KMS-11 (cell line): ENCODE results near the gene LY6G6D.

ENCODE experiments used
- H2AFZ ChIP-seq: fragments of 200-600 bp; sonication (generic); 2 replicates; pipeline ENCODE4 v1.6.1; 2016; ENCODE audit warnings: antibody characterized with exemption, mixed run types, low read depth
- H3K27ac ChIP-seq: fragments of 200-600 bp; sonication (generic); 2 replicates; pipeline ENCODE4 v1.6.1; 2016; ENCODE audit warnings: mild to moderate bottlenecking, mixed run types
- H3K27me3 ChIP-seq: fragments of 200-600 bp; sonication (generic); 2 replicates; pipeline ENCODE4 v1.6.1; 2017; ENCODE audit warnings: mild to moderate bottlenecking, low read depth, mixed run types, moderate library complexity; ENCODE audit not compliant: insufficient read depth
- H3K36me3 ChIP-seq: fragments of 200-600 bp; sonication (generic); 2 replicates; pipeline ENCODE4 v1.6.1; 2017; ENCODE audit warnings: mild to moderate bottlenecking, mixed run types; ENCODE audit not compliant: insufficient read depth
- H3K4me1 ChIP-seq: fragments of 200-600 bp; sonication (generic); 2 replicates; pipeline ENCODE4 v1.6.1; 2016; ENCODE audit warnings: mild to moderate bottlenecking, low read depth, mixed run types; ENCODE audit not compliant: poor library complexity, severe bottlenecking
- H3K4me2 ChIP-seq: fragments of 200-600 bp; sonication (generic); 2 replicates; pipeline ENCODE4 v1.7.0; 2016; ENCODE audit warnings: mild to moderate bottlenecking, mixed run types
- H3K4me3 ChIP-seq: fragments of 200-600 bp; sonication (generic); IDR thresholded peaks from 2 replicates; pipeline ENCODE4 v1.6.1; 2017; ENCODE audit warnings: low read depth, low read length, mixed read lengths; ENCODE audit not compliant: insufficient read depth
- H3K79me2 ChIP-seq: fragments of 200-600 bp; sonication (generic); 2 replicates; pipeline ENCODE4 v1.6.1; 2016; ENCODE audit warnings: low read depth, mixed run types; ENCODE audit not compliant: insufficient read depth
- H3K9ac ChIP-seq: fragments of 200-600 bp; sonication (generic); 2 replicates; pipeline ENCODE4 v1.6.1; 2016; ENCODE audit warnings: mild to moderate bottlenecking, mixed run types
- H4K20me1 ChIP-seq: fragments of 200-600 bp; sonication (generic); 2 replicates; pipeline ENCODE4 v1.6.1; 2016; ENCODE audit warnings: mild to moderate bottlenecking, mixed run types; ENCODE audit not compliant: insufficient read depth
- TF ChIP-seq, protein P1 (sequence below): fragments of 200-600 bp; sonication (generic); conservative IDR thresholded peaks from 2 replicates; pipeline ENCODE4 v1.6.1; 2017; ENCODE audit warnings: low read depth, mild to moderate bottlenecking, antibody characterized with exemption, low read length, moderate library complexity, mixed read lengths

The LY6G6D gene

DNA sequence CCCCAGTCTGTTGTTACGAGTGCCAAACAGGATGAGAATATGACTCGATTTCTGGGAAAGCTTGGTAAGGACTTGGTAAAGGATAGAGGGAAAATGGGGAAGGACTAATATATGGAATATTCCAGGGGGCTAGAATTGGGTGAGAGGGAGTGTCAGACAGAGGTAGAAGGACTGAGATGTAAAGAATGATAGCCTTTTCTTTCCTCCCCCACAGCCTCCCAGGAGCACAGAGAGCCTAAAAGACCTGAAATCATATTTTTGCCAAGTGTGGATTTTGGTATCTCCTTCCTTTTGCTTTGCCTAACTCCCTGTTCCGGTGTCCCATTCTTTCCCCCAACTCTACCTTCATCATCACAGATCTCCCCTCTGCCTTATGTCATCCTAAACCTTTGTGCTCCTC, 27.7 kb downstream of the LY6G6D start:
- H3K36me3 ChIP-seq: no peaks in the 10 kb centered on the region
- H3K4me1 ChIP-seq: peaks cover 27% of the 10 kb centered on the region
- no peak overlapping the region for H3K9ac ChIP-seq
- peaks cover 12% of the 10 kb centered on the region; the same call in 1 of the 2 replicates for H3K79me2 ChIP-seq
- no peak overlapping the region for H3K4me3 ChIP-seq
- no peaks in the 10 kb centered on the region for H4K20me1 ChIP-seq
- no peak overlapping the region for H2AFZ ChIP-seq
- no peak overlapping the region for H3K4me2 ChIP-seq
- no peaks in the 10 kb centered on the region for H3K27me3 ChIP-seq
- H3K27ac ChIP-seq: no peak overlapping the region
- TF ChIP-seq, protein P1, sequence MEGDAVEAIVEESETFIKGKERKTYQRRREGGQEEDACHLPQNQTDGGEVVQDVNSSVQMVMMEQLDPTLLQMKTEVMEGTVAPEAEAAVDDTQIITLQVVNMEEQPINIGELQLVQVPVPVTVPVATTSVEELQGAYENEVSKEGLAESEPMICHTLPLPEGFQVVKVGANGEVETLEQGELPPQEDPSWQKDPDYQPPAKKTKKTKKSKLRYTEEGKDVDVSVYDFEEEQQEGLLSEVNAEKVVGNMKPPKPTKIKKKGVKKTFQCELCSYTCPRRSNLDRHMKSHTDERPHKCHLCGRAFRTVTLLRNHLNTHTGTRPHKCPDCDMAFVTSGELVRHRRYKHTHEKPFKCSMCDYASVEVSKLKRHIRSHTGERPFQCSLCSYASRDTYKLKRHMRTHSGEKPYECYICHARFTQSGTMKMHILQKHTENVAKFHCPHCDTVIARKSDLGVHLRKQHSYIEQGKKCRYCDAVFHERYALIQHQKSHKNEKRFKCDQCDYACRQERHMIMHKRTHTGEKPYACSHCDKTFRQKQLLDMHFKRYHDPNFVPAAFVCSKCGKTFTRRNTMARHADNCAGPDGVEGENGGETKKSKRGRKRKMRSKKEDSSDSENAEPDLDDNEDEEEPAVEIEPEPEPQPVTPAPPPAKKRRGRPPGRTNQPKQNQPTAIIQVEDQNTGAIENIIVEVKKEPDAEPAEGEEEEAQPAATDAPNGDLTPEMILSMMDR: no peak

DNA sequence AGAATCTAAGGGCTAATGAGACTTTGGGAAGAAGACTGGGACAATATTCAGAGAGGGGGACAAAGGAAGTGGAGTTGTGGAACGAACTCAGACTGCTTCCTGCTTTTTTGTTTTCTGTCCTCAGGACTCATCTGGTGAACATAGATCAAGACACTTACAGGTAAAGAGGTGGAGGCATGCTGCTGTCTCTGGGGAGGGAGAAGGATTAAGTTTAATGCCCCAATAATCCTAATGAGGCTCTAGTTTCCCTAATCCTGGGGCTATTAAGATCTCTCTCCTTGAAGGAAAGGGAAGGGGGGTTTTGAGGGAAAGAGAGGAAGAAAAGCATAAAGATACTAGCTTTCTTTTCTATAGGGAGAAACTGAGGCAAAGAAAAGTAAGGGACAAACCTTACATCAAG, 29.3 kb downstream of the LY6G6D start:
- TF ChIP-seq, protein P1: no peak
- Histone ChIP-seq H3K4me2 (no peak overlapping the region), H3K9ac (no peak overlapping the region), H3K4me3 (no peak overlapping the region), H2AFZ (no peak overlapping the region), H3K36me3 (no peaks in the 10 kb centered on the region), H3K27ac (no peak overlapping the region), H3K4me1 (peaks cover 13% of the 10 kb centered on the region), H3K27me3 (no peaks in the 10 kb centered on the region), H3K79me2 (peaks cover 12% of the 10 kb centered on the region; the same call in 1 of the 2 replicates), H4K20me1 (no peaks in the 10 kb centered on the region)

DNA sequence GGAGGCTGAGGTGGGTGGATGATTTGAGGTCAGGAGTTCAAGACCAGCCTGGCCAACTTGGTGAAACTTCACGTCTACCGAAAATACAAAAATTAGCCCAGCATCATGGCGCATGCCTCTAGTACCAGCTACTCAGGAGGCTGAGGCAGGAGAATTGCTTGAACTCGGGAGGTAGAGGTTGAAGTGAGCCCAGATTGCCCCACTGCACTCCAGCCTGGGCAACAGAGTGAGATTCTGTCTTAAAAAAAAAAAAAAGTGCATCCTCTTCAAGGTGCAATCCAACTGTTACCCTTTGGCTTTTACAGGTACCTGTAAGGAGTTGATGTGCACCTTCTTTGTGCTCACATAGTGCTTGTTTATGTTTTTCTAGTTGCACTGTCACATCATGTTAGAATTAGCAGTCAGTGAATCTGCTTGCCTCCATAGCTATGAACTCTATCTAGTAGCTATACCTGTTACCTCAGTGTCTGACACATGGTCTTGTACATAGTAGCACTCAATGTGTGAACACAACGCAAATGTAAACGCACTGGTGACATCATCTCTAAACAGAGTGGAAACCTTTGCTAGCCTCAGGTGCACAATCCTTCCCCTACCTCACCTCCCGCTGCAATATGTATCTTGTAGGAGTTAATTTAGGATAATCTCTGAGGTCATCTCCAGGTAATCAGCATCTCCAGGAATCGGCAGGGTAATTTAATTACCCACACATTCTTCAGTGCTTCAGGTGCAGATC, 34.3 kb downstream of the LY6G6D start:
- no peak overlapping the region for H3K27ac ChIP-seq
- H4K20me1 ChIP-seq: no peaks in the 10 kb centered on the region
- no peaks in the 10 kb centered on the region for H3K4me1 ChIP-seq
- H3K4me3 ChIP-seq: no peak overlapping the region
- H3K27me3 ChIP-seq: no peaks in the 10 kb centered on the region
- no peak overlapping the region for H3K4me2 ChIP-seq
- TF ChIP-seq, protein P1: no peak
- no peak overlapping the region for H2AFZ ChIP-seq
- no peak overlapping the region for H3K9ac ChIP-seq
- H3K36me3 ChIP-seq: no peaks in the 10 kb centered on the region
- no peaks in the 10 kb centered on the region for H3K79me2 ChIP-seq

DNA sequence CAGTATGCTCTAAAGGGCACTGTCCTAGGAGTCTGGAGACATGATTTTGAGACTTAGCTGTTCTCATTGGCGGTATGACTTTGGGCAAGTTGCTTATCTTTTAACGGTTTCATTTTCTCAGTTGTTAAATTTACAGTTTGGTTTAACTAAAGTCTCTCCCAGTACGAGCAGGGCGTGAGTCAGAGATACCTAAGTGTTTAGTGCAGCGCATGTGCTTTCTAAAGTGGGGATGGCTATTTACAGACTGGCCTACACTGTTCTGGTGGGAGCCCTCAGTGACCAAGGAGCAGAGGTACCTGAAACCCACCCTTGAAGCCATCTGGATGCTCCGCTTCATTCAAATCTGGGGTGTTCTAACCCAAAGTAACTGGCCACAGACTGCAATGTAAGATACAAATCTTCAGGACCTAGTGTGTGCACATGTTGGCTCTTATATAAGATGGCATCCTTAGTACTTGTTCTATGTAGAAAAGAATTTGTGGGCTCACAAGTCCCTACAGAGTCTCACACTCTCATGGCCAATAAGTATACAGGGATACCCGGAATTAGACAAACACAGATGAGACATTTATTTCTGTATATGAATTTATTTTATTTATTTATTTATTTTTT, 35.4 kb downstream of the LY6G6D start:
- Histone ChIP-seq H3K4me1 (no peaks in the 10 kb centered on the region), H3K27ac (no peak overlapping the region)
- TF ChIP-seq, protein P1: no peak

More for the DNA sequence above, 35.4 kb downstream of the LY6G6D start:
- H3K4me2 ChIP-seq: no peak overlapping the region
- no peaks in the 10 kb centered on the region for H3K27me3 ChIP-seq
- H3K4me3 ChIP-seq: no peak overlapping the region
- no peaks in the 10 kb centered on the region for H4K20me1 ChIP-seq
- H3K9ac ChIP-seq: no peak overlapping the region
- no peak overlapping the region for H2AFZ ChIP-seq
- H3K36me3 ChIP-seq: no peaks in the 10 kb centered on the region
- H3K79me2 ChIP-seq: no peaks in the 10 kb centered on the region
